ENCODE measurements around the gene SPTBN1.

GRCh38 chr2:54646170-54646927, 190.2 kb downstream of the SPTBN1 start:
- TF ChIP-seq CTCF (IDR thresholded peaks at IDR 0.05; ENCODE audit: borderline replicate concordance, extremely low read depth, low read length, poor library complexity, severe bottlenecking) (no peak), EZH2 (IDR thresholded peaks at IDR 0.05; ENCODE audit: borderline replicate concordance, low read depth, low read length, severe bottlenecking) (no peak)

Measured in DND-41 (cell line).